Colonic mucosa (tissue), 4 donors: Measurements from ENCODE around the gene RHBDL3. TPM values are rescaled to one million over a fixed set of nuclear protein-coding genes. Genes with fewer than 3 reads are reported as not detected.

Source experiments
- DNase-seq: peaks from one replicate; pipeline ENCODE4 v3.0.0-alpha.2; 2020
- H3K27ac ChIP-seq: fragments of 200-600 bp; one replicate; pipeline ENCODE4 v1.8.0; 2021
- H3K27me3 ChIP-seq: fragments of 200-600 bp; one replicate; pipeline ENCODE4 v1.8.0; 2021
- H3K36me3 ChIP-seq: fragments of 200-600 bp; one replicate; pipeline ENCODE4 v1.8.0; 2021
- H3K4me1 ChIP-seq: fragments of 200-600 bp; one replicate; pipeline ENCODE4 v1.8.0; 2021; ENCODE audit warnings: mild to moderate bottlenecking
- H3K4me3 ChIP-seq: fragments of 200-600 bp; one replicate; pipeline ENCODE4 v1.8.0; 2021
- H3K9ac ChIP-seq, 2 donors: one replicate each; pipeline ENCODE4 v1.7.0; 2013; ENCODE audit warnings: control low read depth in 2 of 2, low read depth in 2 of 2, low read length in 2 of 2
- H3K9me3 ChIP-seq: fragments of 200-600 bp; one replicate; pipeline ENCODE4 v1.8.0; 2021
- CTCF ChIP-seq: fragments of 200-600 bp; IDR thresholded peaks from one replicate; pipeline ENCODE4 v1.8.0; 2022; ENCODE audit warnings: antibody characterized with exemption, mild to moderate bottlenecking
- intact Hi-C: fragments of 100-400 bp; cut with DNase I; formaldehyde crosslinking; loops from one replicate; pipeline ENCODE4 v1.14.1; 2022
- total RNA-seq, 2 donors: library from RNA; stranded (reverse); fragmentation: NEBNext Ultra II Directional in 1 of 2; extraction: Animal tissue kit (Norgen Biotek cat#: 25700) in 1 of 2; gene quantifications; one replicate each; pipeline ENCODE4 v1.2.1, GENCODE V29; 2021
- donor health status: healthy.
- donor health status: DM: no; HTN: no; CAD: no.
- donor health status: DM: no; HTN: no; CAD: no.

Gene RHBDL3
- total RNA-seq, 2 donors from 2014 or later: 0.53 to 0.62 TPM

GRCh38 chr17:32355649-32356377, 90.2 kb downstream of the RHBDL3 start:
- peaks cover 7% of the 10 kb centered on the region for H3K4me1 ChIP-seq
- DNase-seq: no peak
- H3K9me3 ChIP-seq: no peaks in the 10 kb centered on the region
- H3K27ac ChIP-seq: no peak overlapping the region
- H3K4me3 ChIP-seq: no peak overlapping the region
- H3K9ac ChIP-seq: no peak overlapping the region
- no peak for TF ChIP-seq CTCF
- intact Hi-C loops: no loop called here
- peaks cover 15% of the 10 kb centered on the region for H3K36me3 ChIP-seq
- no peaks in the 10 kb centered on the region for H3K27me3 ChIP-seq

GRCh38 chr17:32356378-32356743, 90.7 kb downstream of the RHBDL3 start:
- Histone ChIP-seq H3K27ac (no peak overlapping the region), H3K4me3 (no peak overlapping the region), H3K9ac (no peak overlapping the region), H3K27me3 (no peaks in the 10 kb centered on the region), H3K9me3 (no peaks in the 10 kb centered on the region), H3K4me1 (peaks cover 7% of the 10 kb centered on the region), H3K36me3 (peaks cover 20% of the 10 kb centered on the region)
- no peak for DNase-seq
- TF ChIP-seq CTCF: no peak
- intact Hi-C loops: no loop called here

- Histone ChIP-seq H3K36me3 (peaks cover 22% of the 10 kb centered on the region), H3K27ac (no peak overlapping the region), H3K4me3 (no peak overlapping the region), H3K9me3 (no peaks in the 10 kb centered on the region), H3K27me3 (no peaks in the 10 kb centered on the region), H3K9ac (no peak overlapping the region), H3K4me1 (peaks cover 7% of the 10 kb centered on the region)
- intact Hi-C loops: no loop called here
- TF ChIP-seq CTCF: no peak
- DNase-seq: no peak
These were observed 91.1 kb downstream of the RHBDL3 start for GRCh38 chr17:32356750-32357149.

GRCh38 chr17:32357615-32358014, 92.0 kb downstream of the RHBDL3 start:
- Histone ChIP-seq H3K27me3 (no peaks in the 10 kb centered on the region), H3K36me3 (peaks cover 23% of the 10 kb centered on the region), H3K9ac (no peak overlapping the region), H3K4me3 (no peak overlapping the region), H3K27ac (no peak overlapping the region), H3K4me1 (peaks cover under 1% of the 10 kb centered on the region), H3K9me3 (no peaks in the 10 kb centered on the region)
- intact Hi-C loops: no loop called here
- DNase-seq: no peak
- TF ChIP-seq CTCF: no peak

GRCh38 chr17:32361270-32361669, 95.6 kb downstream of the RHBDL3 start:
- Histone ChIP-seq H3K36me3 (peaks cover 47% of the 10 kb centered on the region), H3K9ac (no peak overlapping the region), H3K9me3 (no peaks in the 10 kb centered on the region), H3K27ac (no peak overlapping the region), H3K27me3 (no peaks in the 10 kb centered on the region), H3K4me1 (no peaks in the 10 kb centered on the region), H3K4me3 (no peak overlapping the region)
- no peak for TF ChIP-seq CTCF
- intact Hi-C loops: no loop called here
- DNase-seq: no peak
